Natural killer cell (primary cell): ENCODE results near the gene SCRT2. TPM values are rescaled to one million over a fixed set of nuclear protein-coding genes. Genes with fewer than 3 reads are reported as not detected.

Experiments
- ATAC-seq, 3 donors: fragments of 150-1000 bp in 2 of 3; fragments of 200-7000 bp in 1 of 3; cut with Tn5 transposase; 1 replicate in 1 of 3; 2 replicates in 2 of 3; pipeline ENCODE4 v1.10.0; 2021; ENCODE audit warnings: mild to moderate bottlenecking in 2 of 3, moderate library complexity in 2 of 3
- DNase-seq, 2 donors: peaks; one replicate each; pipeline versions ENCODE4 v3.0.0 to v3.0.0-alpha.2; 2013 to 2021; ENCODE audit warnings: mixed read lengths in 1 of 2
- H3K27ac ChIP-seq: one replicate; pipeline ENCODE4 v1.5.1; 2013; ENCODE audit warnings: mild to moderate bottlenecking, low read length
- H3K27me3 ChIP-seq: one replicate; pipeline ENCODE4 v1.6.1; 2013; ENCODE audit warnings: low read length; ENCODE audit not compliant: control insufficient read depth, insufficient read depth
- H3K36me3 ChIP-seq: one replicate; pipeline ENCODE4 v1.6.1; 2013; ENCODE audit warnings: low read length; ENCODE audit not compliant: control insufficient read depth, insufficient read depth
- H3K4me1 ChIP-seq: one replicate; pipeline ENCODE4 v1.6.1; 2013; ENCODE audit warnings: low read length; ENCODE audit not compliant: control insufficient read depth, insufficient read depth
- H3K4me3 ChIP-seq: one replicate; pipeline ENCODE4 v1.5.1; 2013; ENCODE audit warnings: low read length
- H3K9me3 ChIP-seq: one replicate; pipeline ENCODE4 v1.6.1; 2013; ENCODE audit warnings: low read length; ENCODE audit not compliant: control insufficient read depth, insufficient read depth
- H3K27ac Mint-ChIP-seq, 2 donors: one replicate each; pipeline ENCODE4 v1.8.0; 2022; ENCODE audit warnings: mild to moderate bottlenecking in 2 of 2, mixed read lengths in 2 of 2, moderate library complexity in 1 of 2
- H3K27me3 Mint-ChIP-seq, 2 donors: one replicate each; pipeline ENCODE4 v1.8.0; 2022; ENCODE audit warnings: low read depth in 2 of 2, mixed read lengths in 2 of 2
- H3K36me3 Mint-ChIP-seq: one replicate; pipeline ENCODE4 v1.8.0; 2022; ENCODE audit warnings: mixed read lengths
- H3K4me1 Mint-ChIP-seq, 2 donors: one replicate each; pipeline ENCODE4 v1.8.0; 2022; ENCODE audit warnings: mixed read lengths in 2 of 2
- H3K4me3 Mint-ChIP-seq: one replicate; pipeline ENCODE4 v1.8.0; 2022; ENCODE audit warnings: mild to moderate bottlenecking, moderate library complexity, mixed read lengths
- H3K9me3 Mint-ChIP-seq, 2 donors: one replicate each; pipeline ENCODE4 v1.8.0; 2022; ENCODE audit warnings: mixed read lengths in 2 of 2
- whole genome bisulfite sequencing: methylation state at CpG from one replicate; pipeline ENCODE4 v1.1.7; 2013; ENCODE audit warnings: missing lambda C conversion rate; ENCODE audit not compliant: insufficient coverage; 5-methylcytosine and 5-hydroxymethylcytosine counted together
- intact Hi-C: fragments of 100-400 bp; cut with micrococcal nuclease; formaldehyde crosslinking; loops from one replicate; pipeline ENCODE4 v1.14.2; 2022
- total RNA-seq, 4 donors: library from RNA; stranded (reverse); fragments of 120-200 nt in 1 of 4; gene quantifications; one replicate each; pipeline versions ENCODE4 v1.2.3 to v1.2.4, GENCODE V29; 2013 to 2022
- TF ChIP-seq, protein P1 (sequence below): fragments of 200-600 bp; IDR thresholded peaks from one replicate; pipeline ENCODE4 v1.8.0; 2022; ENCODE audit warnings: antibody characterized with exemption

Gene SCRT2
- total RNA-seq, 3 donors from 2014 or later (not counting 1 experiment from before 2014, with no cell fraction given): not detected

DNA sequence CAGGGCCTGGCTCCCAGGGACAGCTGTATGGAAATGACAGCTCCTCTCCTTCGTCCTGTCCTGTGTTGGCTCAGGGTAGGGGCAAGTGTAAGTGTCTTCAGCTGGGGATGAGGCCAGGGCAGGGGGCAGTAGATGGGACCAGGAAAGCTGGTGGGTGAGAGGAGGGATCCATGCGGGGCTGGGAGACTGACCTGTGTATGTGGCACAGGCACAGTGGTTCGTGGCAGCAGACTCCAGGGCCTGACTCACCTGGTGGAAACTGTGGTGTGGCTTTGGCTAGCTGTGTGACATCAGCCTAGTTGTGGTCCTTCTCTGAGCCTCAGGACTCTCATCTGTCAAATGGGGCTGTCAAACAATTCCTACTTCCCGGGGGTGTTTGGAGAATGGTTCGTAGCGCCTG lies 13.7 kb upstream of the SCRT2 start:
- H3K27me3 ChIP-seq: no peaks in the 10 kb centered on the region
- H3K27ac Mint-ChIP-seq: no peak overlapping the region
- no peaks in the 10 kb centered on the region for H3K4me1 ChIP-seq
- H3K27ac ChIP-seq: no peak overlapping the region
- peaks cover 26 to 33% of the 10 kb centered on the region in 2 donors for H3K27me3 Mint-ChIP-seq
- H3K9me3 Mint-ChIP-seq: no peaks in the 10 kb centered on the region
- ATAC-seq: no peak
- H3K36me3 Mint-ChIP-seq: no peaks in the 10 kb centered on the region
- H3K4me3 Mint-ChIP-seq: no peak overlapping the region
- no peak for DNase-seq
- H3K36me3 ChIP-seq: no peaks in the 10 kb centered on the region
- H3K4me3 ChIP-seq: no peak overlapping the region
- WGBS: 89% methylated on average over 6 of the region's 6 CpGs
- TF ChIP-seq, protein P1, sequence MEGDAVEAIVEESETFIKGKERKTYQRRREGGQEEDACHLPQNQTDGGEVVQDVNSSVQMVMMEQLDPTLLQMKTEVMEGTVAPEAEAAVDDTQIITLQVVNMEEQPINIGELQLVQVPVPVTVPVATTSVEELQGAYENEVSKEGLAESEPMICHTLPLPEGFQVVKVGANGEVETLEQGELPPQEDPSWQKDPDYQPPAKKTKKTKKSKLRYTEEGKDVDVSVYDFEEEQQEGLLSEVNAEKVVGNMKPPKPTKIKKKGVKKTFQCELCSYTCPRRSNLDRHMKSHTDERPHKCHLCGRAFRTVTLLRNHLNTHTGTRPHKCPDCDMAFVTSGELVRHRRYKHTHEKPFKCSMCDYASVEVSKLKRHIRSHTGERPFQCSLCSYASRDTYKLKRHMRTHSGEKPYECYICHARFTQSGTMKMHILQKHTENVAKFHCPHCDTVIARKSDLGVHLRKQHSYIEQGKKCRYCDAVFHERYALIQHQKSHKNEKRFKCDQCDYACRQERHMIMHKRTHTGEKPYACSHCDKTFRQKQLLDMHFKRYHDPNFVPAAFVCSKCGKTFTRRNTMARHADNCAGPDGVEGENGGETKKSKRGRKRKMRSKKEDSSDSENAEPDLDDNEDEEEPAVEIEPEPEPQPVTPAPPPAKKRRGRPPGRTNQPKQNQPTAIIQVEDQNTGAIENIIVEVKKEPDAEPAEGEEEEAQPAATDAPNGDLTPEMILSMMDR: no peak
- intact Hi-C loops: no loop called here
- no peaks in the 10 kb centered on the region for H3K4me1 Mint-ChIP-seq
- H3K9me3 ChIP-seq: no peaks in the 10 kb centered on the region

DNA sequence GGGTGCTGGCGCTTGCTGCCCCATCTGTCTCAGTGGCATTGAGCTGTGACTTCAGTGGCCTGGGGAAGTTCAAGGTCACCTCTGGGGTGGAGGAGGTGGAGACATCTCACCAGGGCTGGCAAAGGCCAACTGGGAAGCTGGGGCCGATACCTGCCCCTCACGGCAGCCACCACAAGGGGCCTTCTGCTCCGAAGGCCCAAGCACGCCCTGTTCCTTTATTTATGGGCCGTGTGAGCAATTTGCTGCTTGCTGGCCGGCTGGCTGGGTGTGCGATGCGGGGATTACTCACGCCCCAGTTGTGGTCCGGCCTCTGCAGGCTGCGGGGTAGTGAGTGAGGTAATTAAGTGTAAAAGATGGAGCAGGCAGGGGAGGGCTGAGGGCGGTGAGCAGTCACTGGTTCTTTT lies 13.2 kb upstream of the SCRT2 start:
- ATAC-seq (no peak), DNase-seq (no peak)
- intact Hi-C loops: no loop called here
- Mint-ChIP-seq H3K36me3 (no peaks in the 10 kb centered on the region), H3K9me3 (no peaks in the 10 kb centered on the region), H3K4me1 (no peaks in the 10 kb centered on the region), H3K27ac (no peak overlapping the region), H3K27me3 (peaks cover 23 to 28% of the 10 kb centered on the region in 2 donors), H3K4me3 (no peak overlapping the region)
- WGBS: 82% methylated on average over 13 of the region's 13 CpGs
- H3K4me3 ChIP-seq: no peak overlapping the region
- H3K27ac ChIP-seq: no peak overlapping the region
- no peaks in the 10 kb centered on the region for H3K4me1 ChIP-seq
- TF ChIP-seq, protein P1: no peak
- no peaks in the 10 kb centered on the region for H3K36me3 ChIP-seq
- no peaks in the 10 kb centered on the region for H3K27me3 ChIP-seq
- H3K9me3 ChIP-seq: no peaks in the 10 kb centered on the region

DNA sequence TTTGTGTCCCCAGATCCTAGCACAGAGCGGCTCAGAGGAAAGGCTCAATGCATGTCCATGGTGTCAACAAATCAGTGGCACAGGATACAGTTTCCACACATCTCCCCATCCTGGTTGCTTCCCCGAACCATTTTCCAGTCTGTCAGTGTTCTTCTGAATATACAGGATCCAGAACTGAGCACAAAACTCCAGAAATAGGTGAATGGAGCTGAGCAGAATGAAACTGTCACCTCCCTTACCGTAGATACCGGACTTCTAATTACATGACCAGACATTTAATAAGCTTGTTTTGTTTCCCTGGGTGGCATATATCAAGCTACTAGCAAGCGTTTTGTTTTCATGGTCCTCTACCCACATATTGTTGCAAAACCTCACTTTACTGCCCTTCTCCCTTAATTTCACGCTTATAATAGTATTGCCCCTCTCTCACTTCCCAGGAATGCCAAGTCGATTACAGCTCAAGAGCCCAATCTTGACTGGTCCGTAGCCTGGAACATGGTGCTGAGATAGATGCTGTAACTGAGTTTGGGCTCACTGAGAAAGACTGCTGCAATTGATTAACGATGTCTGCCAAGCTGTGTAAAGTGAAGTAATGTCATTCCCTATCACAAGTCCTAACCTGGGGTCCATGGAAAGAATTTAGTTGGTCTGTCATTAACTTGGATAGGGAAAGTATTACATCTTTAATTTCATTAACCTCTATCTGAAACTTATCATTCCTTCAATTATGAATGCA lies 12.0 kb upstream of the SCRT2 start:
- no peaks in the 10 kb centered on the region for H3K36me3 Mint-ChIP-seq
- no peaks in the 10 kb centered on the region for H3K9me3 Mint-ChIP-seq
- no peak overlapping the region for H3K4me3 Mint-ChIP-seq
- Histone ChIP-seq H3K4me3 (no peak overlapping the region), H3K4me1 (no peaks in the 10 kb centered on the region), H3K27me3 (no peaks in the 10 kb centered on the region), H3K36me3 (no peaks in the 10 kb centered on the region), H3K27ac (no peak overlapping the region), H3K9me3 (no peaks in the 10 kb centered on the region)
- no peak for ATAC-seq
- TF ChIP-seq, protein P1: no peak
- 83% methylated on average over 9 of the region's 9 CpGs for WGBS
- no peaks in the 10 kb centered on the region for H3K4me1 Mint-ChIP-seq
- intact Hi-C loops: no loop called here
- peaks cover 21 to 23% of the 10 kb centered on the region in 2 donors for H3K27me3 Mint-ChIP-seq
- no peak overlapping the region for H3K27ac Mint-ChIP-seq
- DNase-seq: no peak
